ENCODE data around the gene SLC38A3.

SLC38A3 gene

GRCh38 chr3:50266017-50266416, 60.9 kb downstream of the SLC38A3 start:
- H3K27ac ChIP-seq (ENCODE audit: poor library complexity, severe bottlenecking) = peak overlapping the region; percentile 93

GRCh38 chr3:50266836-50267235, 61.8 kb downstream of the SLC38A3 start:
- Histone ChIP-seq H3K9me3 (ENCODE audit: severe bottlenecking) (no peaks in the 10 kb centered on the region), H3K4me1 (ENCODE audit: insufficient read depth, poor library complexity, severe bottlenecking) (peaks cover 43% of the 10 kb centered on the region), H3K4me3 (ENCODE audit: severe bottlenecking) (peak overlapping the region; percentile 18), H3K36me3 (ENCODE audit: low read depth) (peaks cover 10% of the 10 kb centered on the region), H3K27me3 (ENCODE audit: insufficient read depth, poor library complexity, severe bottlenecking) (no peaks in the 10 kb centered on the region), H3K27ac (ENCODE audit: poor library complexity, severe bottlenecking) (peak overlapping the region; percentile 93)
- no peak for TF ChIP-seq CTCF (IDR thresholded peaks at IDR 0.05; ENCODE audit: poor library complexity, severe bottlenecking)
- ATAC-seq (ENCODE audit: low read depth) = no peak
- DNase-seq (ENCODE audit: low spot score) = peak; percentile 40

More at GRCh38 chr3:50266017-50266416, 60.9 kb downstream of the SLC38A3 start:
- TF ChIP-seq CTCF (IDR thresholded peaks at IDR 0.05; ENCODE audit: poor library complexity, severe bottlenecking) = no peak
- Histone ChIP-seq H3K9me3 (ENCODE audit: severe bottlenecking) (no peaks in the 10 kb centered on the region), H3K4me3 (ENCODE audit: severe bottlenecking) (no peak overlapping the region), H3K4me1 (ENCODE audit: insufficient read depth, poor library complexity, severe bottlenecking) (peaks cover 39% of the 10 kb centered on the region), H3K27me3 (ENCODE audit: insufficient read depth, poor library complexity, severe bottlenecking) (no peaks in the 10 kb centered on the region), H3K36me3 (ENCODE audit: low read depth) (peaks cover 3% of the 10 kb centered on the region; the same call in 1 of the 2 replicates)
- DNase-seq (ENCODE audit: low spot score) (no peak), ATAC-seq (ENCODE audit: low read depth) (no peak)

GRCh38 chr3:50267280-50267913, 62.3 kb downstream of the SLC38A3 start:
- ATAC-seq (ENCODE audit: low read depth) = no peak

GRCh38 chr3:50268276-50268675, 63.2 kb downstream of the SLC38A3 start:
- H3K27ac ChIP-seq (ENCODE audit: poor library complexity, severe bottlenecking) = peak overlapping the region; percentile 93
- ATAC-seq (ENCODE audit: low read depth) (no peak), DNase-seq (ENCODE audit: low spot score) (no peak)
- H3K4me3 ChIP-seq (ENCODE audit: severe bottlenecking) = no peak overlapping the region
- peaks cover 43% of the 10 kb centered on the region for H3K4me1 ChIP-seq (ENCODE audit: insufficient read depth, poor library complexity, severe bottlenecking)
- peaks cover 15% of the 10 kb centered on the region for H3K36me3 ChIP-seq (ENCODE audit: low read depth)
- H3K9me3 ChIP-seq (ENCODE audit: severe bottlenecking) = no peaks in the 10 kb centered on the region
- no peaks in the 10 kb centered on the region for H3K27me3 ChIP-seq (ENCODE audit: insufficient read depth, poor library complexity, severe bottlenecking)
- no peak for TF ChIP-seq CTCF (IDR thresholded peaks at IDR 0.05; ENCODE audit: poor library complexity, severe bottlenecking)

More at GRCh38 chr3:50267280-50267913, 62.3 kb downstream of the SLC38A3 start:
- Histone ChIP-seq H3K27me3 (ENCODE audit: insufficient read depth, poor library complexity, severe bottlenecking) (no peaks in the 10 kb centered on the region), H3K27ac (ENCODE audit: poor library complexity, severe bottlenecking) (peak overlapping the region; percentile 93), H3K4me3 (ENCODE audit: severe bottlenecking) (peak overlapping the region; percentile 18), H3K9me3 (ENCODE audit: severe bottlenecking) (no peaks in the 10 kb centered on the region), H3K36me3 (ENCODE audit: low read depth) (peaks cover 12% of the 10 kb centered on the region), H3K4me1 (ENCODE audit: insufficient read depth, poor library complexity, severe bottlenecking) (peaks cover 43% of the 10 kb centered on the region)
- DNase-seq (ENCODE audit: low spot score) = peak; percentile 55
- no peak for TF ChIP-seq CTCF (IDR thresholded peaks at IDR 0.05; ENCODE audit: poor library complexity, severe bottlenecking)

All from RWPE2 (cell line).